ENCODE data around the gene UFD1.
A peak's percentile ranks its signal among the peaks of the same experiment; 100 is the strongest.

The UFD1 gene

DNA sequence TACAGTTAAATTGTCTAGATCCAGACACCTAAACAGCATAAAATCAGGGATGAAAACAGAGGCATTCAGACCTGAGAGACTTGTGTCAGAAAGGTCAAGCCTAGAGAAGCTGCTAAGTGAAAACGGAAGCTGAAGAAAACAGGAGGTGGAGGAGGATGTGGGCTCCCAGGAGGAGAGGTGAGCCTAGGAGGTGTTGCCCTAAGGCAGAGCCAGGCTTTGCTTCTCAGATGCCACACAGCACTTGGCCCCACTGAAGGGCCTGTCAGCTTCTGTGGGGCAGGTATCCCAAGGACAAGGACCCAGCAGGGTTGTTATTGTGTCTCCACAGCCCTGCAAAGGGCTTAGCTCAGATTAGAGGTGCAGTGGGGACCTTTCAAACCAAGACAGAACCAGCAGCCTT is 14.4 kb downstream of the UFD1 start:
- H3K27me3 ChIP-seq, result no peaks in the 10 kb centered on the region
- no peaks in the 10 kb centered on the region; the same call in 1 of the 2 replicates for H3K4me1 ChIP-seq
- no peaks in the 10 kb centered on the region for H3K9me3 ChIP-seq
- peaks cover 50% of the 10 kb centered on the region for H3K36me3 ChIP-seq
- TF ChIP-seq, protein P1, sequence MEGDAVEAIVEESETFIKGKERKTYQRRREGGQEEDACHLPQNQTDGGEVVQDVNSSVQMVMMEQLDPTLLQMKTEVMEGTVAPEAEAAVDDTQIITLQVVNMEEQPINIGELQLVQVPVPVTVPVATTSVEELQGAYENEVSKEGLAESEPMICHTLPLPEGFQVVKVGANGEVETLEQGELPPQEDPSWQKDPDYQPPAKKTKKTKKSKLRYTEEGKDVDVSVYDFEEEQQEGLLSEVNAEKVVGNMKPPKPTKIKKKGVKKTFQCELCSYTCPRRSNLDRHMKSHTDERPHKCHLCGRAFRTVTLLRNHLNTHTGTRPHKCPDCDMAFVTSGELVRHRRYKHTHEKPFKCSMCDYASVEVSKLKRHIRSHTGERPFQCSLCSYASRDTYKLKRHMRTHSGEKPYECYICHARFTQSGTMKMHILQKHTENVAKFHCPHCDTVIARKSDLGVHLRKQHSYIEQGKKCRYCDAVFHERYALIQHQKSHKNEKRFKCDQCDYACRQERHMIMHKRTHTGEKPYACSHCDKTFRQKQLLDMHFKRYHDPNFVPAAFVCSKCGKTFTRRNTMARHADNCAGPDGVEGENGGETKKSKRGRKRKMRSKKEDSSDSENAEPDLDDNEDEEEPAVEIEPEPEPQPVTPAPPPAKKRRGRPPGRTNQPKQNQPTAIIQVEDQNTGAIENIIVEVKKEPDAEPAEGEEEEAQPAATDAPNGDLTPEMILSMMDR (IDR thresholded peaks at IDR 0.05; ENCODE audit: low read depth, low read length), result no peak
- no peak overlapping the region for H3K4me3 ChIP-seq (ENCODE audit: low read depth, low read length)
- no peak for DNase-seq

DNA sequence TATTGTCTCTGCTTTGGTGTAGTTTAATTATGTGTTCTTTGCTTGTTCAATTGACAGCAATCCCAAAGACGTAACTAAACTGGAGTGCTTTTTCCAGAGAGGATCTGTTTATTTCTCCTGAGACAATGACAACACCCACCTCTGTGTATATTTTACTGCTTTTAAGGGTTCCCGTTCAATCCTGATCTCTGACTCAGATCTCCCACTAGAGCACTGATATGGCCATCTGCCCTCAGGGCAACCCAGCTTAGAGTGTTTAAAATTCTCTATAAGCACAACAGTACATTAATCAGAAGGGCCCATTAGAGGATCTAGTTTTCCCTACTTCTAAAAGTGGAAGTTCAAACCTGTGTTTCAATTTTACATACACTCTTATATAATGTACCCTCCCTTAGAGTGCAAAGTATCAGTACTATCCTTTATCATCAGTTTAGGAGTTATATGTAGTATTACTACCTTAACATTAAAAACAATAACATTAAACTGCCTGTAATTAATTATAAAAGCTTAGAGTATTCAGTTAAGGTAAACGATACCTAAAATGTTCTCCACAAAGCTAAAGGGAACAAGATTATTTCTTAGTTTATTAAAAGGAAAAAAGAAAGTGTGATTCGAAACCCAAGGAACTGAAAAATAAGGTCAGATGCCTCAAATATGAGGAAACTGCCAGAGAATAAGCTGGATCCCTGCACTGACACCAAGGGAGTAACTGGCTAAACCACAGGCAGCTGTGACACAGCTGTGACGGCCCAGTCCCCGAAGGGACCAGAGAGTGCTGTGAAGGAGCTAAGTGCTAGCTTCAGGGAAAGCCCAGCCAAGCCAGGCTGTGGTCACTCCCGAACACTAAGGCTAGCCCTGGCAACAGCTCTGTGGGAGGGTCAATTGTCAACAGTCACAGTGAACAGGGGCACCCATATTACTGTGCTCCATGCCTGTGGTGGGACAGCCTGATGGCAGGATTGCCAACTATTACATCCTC is 15.2 kb downstream of the UFD1 start:
- peaks cover 45% of the 10 kb centered on the region for H3K36me3 ChIP-seq
- TF ChIP-seq, protein P1 (IDR thresholded peaks at IDR 0.05; ENCODE audit: low read depth, low read length), result no peak
- H3K4me3 ChIP-seq (ENCODE audit: low read depth, low read length), result no peak overlapping the region
- no peaks in the 10 kb centered on the region for H3K27me3 ChIP-seq
- DNase-seq, result peak; percentile 16
- no peaks in the 10 kb centered on the region; the same call in 1 of the 2 replicates for H3K4me1 ChIP-seq
- H3K9me3 ChIP-seq, result no peaks in the 10 kb centered on the region

DNA sequence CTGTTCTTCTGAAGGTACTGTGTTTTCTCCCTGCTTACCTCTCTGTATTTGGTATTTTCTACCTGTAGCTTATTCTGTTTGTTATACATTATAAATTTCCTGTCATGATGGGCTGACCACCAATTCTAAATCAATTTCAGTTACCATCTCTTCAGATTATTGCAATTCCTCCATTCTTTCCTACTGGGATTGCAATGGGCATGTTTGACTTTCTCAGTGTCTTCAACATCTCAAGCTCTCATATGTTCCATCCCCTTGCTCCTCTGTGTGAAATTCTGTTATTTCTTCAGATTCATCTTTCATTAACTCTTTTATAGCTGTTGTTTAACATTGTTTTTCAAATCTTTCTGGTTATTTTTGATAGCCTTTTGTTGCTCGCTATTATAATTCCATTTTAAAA is 16.0 kb downstream of the UFD1 start:
- no peaks in the 10 kb centered on the region; the same call in 1 of the 2 replicates for H3K4me1 ChIP-seq
- H3K27me3 ChIP-seq, result no peaks in the 10 kb centered on the region
- TF ChIP-seq, protein P1 (IDR thresholded peaks at IDR 0.05; ENCODE audit: low read depth, low read length), result no peak
- no peak overlapping the region for H3K4me3 ChIP-seq (ENCODE audit: low read depth, low read length)
- H3K9me3 ChIP-seq, result no peaks in the 10 kb centered on the region
- peaks cover 43% of the 10 kb centered on the region for H3K36me3 ChIP-seq
- DNase-seq, result no peak

DNA sequence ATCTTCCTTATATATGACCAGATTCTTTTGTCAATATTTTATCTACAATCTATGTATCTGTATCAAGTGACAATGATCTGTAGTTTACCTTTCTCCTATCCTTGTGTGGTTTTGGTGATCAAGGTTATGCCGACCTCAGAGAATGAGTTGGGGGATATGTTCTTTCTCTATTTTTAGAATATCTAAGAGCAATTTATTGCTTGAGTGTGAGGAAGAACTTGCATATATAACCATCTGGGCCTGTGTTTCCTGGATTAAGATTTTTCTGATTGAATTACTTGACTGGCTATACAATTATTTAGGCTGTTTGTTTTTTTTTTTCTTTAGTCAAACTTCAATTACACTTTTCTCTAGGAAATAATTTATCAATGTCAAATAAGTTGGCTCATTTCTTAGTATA is 17.5 kb downstream of the UFD1 start:
- no peaks in the 10 kb centered on the region for H3K9me3 ChIP-seq
- DNase-seq, result no peak
- TF ChIP-seq, protein P1 (IDR thresholded peaks at IDR 0.05; ENCODE audit: low read depth, low read length), result no peak
- H3K36me3 ChIP-seq, result peaks cover 38% of the 10 kb centered on the region
- no peaks in the 10 kb centered on the region for H3K27me3 ChIP-seq
- H3K4me3 ChIP-seq (ENCODE audit: low read depth, low read length), result no peak overlapping the region
- H3K4me1 ChIP-seq, result no peaks in the 10 kb centered on the region; the same call in 1 of the 2 replicates

DNA sequence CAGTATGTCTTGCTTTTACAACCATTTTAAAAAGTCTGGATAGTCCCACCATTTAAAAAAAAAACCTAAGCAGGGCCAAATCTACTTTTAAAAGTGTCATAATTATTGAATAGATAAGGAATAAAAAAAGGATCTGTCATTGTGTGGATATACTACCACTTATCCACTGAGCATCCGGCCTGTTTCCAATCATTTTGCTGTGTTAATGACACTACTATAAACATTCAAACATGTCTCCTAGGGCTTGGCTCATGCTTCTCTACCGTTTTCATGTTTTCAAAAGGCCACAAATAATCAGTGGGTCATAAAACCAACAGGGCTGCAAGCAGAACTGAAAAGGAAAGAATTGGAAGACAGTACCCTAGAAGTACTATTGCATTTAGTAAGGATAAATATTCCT is 19.0 kb downstream of the UFD1 start:
- H3K27me3 ChIP-seq, result no peaks in the 10 kb centered on the region
- peaks cover 40% of the 10 kb centered on the region for H3K36me3 ChIP-seq
- TF ChIP-seq, protein P1 (IDR thresholded peaks at IDR 0.05; ENCODE audit: low read depth, low read length), result no peak
- DNase-seq, result no peak
- H3K9me3 ChIP-seq, result no peaks in the 10 kb centered on the region
- no peak overlapping the region for H3K4me3 ChIP-seq (ENCODE audit: low read depth, low read length)
- H3K4me1 ChIP-seq, result no peaks in the 10 kb centered on the region; the same call in 1 of the 2 replicates
